ENCODE results near the gene POLA1.

The POLA1 gene

DNA sequence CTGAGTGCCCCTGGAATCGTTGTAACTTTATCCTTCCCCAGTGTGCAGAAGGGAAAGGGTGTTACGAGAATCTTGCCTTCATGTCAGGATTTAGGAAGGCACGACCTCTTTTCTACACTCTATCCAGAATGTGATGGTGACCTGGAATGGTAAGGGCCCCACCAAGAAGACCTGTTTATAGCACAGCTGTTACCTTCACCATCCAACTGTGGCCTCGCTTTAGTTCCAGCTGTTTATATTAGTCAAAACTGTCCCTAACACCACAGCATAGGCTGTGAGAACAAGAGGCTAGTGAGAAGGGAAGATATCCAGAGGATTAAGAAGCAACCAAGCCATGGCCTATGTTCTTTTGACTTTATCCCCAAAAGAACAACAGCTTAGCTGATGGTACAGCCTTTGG, 294.0 kb downstream of the POLA1 start:
- no peak for DNase-seq

DNA sequence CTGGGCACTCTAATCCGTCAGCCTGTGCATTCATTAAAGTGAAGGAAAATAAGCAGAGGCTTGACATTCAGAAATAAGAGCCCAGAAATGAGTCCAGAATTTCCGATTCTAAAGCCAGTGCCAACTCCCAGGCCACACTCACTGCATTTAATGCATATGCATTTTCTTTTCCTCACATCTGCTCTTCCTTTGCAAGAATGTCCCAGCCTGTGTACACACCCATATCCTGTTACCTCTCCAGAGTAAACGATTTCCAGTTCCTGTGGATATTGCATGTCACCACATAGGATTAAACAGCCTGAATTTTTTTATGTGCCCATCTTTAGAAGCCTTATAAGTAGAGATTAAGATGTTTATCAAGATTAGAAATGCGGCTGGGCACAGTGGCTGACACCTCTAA, 294.6 kb downstream of the POLA1 start:
- no peak for DNase-seq

DNA sequence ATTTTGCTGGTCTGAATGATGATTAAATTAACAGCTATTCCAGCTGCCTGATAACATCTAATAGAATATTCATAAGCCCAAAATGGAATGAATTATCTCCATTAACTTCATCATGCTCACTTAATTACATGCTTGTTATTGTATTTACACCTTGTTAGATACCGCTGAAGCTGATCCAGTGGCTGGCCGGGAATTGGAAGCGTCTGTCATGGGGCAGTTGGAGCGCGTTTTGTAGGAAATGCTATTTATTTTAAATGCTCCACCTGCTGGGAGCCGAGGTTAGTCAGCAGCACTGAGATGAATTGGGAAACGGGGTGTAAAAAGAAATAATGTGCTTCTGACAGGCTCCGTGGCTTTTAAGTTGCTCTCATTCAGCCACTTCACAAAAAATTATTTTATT, 296.8 kb downstream of the POLA1 start:
- DNase-seq = no peak

DNA sequence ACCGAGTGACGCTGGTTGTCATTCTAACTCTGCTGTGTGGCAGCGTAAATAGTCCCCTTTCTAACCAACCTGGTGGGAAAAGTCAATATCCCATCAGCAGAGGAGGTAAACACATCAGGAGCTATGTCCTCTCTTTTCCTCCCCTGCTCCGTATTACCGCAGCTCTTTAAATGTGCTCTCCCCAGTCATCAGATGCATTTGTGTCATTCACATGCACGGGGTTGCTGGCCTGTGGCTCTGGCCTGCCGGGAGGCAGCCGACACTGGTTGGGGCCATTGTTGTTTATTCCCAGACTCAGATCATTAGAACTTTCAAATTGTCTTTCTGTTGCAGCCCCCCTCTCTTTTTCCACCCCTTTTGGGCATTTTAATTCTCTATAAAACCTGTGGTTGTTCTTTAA, 300.2 kb downstream of the POLA1 start:
- no peak for DNase-seq

DNA sequence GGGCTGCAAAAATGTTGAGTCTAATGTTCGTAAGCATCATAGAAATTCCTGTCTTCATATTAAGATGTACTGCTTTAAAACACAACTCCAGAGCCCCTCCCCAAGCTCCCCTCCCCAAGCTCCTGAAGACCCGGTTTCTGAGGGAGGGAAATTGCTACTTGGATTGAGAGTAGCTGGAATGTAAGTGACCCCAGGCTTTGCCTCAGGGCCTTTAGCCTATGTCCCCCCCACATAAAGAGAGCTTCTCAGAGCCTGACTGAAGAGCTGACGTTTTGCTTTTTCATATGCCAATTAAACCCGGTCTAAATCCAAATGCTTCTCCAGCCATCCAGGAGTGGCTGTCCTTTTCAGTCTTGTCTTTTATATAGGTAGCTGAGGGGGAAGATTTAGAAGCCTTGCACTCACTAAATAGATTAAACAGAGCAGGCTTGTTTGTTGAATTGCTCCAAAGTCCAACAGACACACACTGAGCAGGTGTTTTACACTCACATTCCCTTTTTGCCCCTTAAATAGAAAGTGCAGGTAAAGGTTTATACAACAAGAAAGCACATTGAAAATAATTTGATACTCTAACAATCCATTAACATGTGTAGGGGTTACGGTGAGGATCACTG, 302.5 kb downstream of the POLA1 start:
- DNase-seq = no peak

DNA sequence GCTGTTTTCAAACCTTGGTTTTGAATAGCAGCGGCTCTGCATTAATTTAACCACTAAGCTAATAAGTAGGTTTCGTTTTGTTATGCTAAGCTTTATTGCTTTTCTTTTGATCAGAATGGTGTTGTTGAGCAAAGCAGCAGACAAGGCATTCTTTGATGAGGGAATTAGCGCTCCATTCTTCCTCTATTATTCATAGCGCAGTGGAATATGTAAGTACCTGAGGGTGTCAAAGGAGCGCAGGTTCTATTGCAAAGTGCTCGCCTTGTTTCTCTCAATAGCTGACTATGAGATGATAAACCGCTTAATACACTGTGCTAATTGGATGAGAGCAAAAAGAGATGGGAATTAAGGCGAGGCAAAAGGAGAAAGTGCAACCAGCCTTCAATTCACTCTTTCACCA, 305.8 kb downstream of the POLA1 start:
- DNase-seq = no peak

DNA sequence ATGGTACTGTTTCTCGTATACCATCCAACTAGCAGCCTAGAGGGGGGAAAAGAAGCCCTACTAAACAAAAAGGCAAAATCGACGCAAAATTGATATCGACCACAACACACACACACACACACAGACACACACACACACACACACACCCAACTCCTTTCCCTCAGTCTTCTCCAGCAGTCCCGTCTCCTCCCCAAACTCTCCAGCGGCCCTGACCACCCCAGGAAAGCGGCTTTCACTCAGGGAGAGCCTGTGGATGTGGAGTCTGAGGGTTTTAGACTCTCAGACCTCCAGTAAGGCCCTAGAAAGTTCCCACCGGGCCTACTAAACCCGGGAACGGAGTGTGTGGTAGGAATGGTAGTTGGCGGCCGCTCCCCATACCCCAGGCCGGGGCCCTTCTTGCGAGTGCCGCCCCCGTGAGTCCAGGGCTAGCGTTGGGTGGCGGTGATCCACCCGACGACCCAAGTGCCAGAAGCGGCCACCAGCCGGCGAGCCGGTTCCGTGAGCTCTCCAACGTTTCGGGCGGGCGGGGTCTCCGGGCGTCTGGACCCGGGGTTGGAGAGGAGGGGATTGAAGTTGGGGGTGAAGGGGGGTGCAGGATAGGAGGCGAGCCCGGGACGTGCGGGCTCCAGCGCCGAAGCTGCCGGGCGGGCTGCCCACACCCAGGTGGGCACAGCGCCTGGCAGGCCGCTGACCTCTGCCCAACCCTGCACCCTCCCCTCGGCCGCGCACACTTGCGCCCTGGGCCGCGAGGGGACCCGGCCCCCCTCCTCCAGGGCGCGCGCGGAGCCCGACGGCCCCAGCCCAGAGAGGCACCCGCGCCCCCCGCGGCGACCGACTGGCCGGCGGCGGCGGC, 308.3 kb downstream of the POLA1 start:
- DNase-seq = no peak

DNA sequence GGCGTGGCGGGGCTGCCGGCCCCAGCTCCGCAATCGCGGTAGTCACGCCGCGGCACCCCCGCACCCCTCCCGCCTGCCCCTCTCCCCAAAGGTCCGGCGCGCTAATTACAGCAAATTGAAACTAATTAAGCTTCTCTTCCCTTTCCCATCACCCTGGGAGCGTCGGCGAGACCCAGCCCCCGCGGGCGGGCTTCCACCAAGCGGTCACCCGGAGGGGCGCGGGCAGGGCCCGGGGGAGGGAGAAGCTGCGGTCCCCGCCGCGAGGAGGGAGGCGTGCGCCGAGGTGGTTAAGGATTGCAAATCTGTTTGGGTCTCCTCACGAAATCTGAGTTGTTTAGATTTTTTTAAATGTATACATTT, 308.9 kb downstream of the POLA1 start:
- DNase-seq = no peak

DNA sequence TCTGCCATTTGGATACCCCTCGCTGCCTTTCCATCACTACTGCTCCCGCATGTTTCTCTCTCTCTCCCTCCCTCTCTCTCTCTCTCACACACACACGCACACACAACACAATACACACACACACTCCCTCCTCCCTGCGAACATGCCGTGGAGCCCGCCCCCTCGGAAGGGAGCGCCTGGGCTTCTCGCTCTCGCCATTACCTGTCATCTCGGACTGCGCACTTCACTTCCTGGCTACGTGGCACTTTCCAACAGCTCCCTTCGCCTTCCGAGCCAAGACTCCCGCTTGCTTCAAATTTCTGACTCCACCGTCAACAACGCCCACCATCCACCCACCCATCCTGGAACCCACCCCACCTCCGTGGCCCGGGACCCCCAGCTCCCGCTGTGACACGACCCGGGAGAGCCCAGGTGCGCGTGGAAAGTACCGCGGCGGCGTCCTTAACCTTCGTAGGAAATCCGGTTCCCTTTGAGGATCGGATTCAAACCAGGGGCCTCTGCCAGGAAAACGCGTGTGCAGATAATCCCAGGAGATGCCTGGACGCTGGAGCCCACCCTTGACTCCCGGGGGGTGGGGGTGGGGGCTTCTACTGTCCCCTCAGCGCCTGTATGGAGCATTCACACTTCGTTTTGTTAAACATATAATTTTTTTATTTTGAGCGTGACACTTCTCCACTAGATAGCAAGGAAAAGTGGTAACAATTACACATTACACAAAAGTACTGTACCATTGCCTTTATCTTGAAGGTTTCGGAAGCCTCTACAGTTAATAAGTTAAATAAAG, 309.5 kb downstream of the POLA1 start:
- DNase-seq = no peak

DNA sequence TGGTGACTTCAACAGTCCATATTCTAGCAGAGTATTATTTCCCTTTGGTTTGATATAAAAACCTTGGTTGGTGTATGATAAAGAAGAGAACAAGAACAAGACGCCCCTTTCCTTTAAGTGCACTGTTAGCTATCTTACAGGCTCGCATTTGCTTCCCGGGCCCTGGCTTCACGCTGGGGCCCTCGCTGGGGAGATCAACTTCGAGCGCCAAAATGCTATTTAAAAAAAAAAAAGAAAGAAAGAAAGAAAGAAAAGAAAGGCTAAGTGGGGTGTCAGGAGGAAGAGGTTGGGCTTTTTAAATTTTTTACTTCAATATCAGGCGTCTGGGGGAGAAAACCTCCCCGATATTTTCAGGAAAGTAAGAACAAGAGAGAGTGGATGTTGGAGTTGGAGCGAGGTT, 310.3 kb downstream of the POLA1 start:
- no peak for DNase-seq

DNA sequence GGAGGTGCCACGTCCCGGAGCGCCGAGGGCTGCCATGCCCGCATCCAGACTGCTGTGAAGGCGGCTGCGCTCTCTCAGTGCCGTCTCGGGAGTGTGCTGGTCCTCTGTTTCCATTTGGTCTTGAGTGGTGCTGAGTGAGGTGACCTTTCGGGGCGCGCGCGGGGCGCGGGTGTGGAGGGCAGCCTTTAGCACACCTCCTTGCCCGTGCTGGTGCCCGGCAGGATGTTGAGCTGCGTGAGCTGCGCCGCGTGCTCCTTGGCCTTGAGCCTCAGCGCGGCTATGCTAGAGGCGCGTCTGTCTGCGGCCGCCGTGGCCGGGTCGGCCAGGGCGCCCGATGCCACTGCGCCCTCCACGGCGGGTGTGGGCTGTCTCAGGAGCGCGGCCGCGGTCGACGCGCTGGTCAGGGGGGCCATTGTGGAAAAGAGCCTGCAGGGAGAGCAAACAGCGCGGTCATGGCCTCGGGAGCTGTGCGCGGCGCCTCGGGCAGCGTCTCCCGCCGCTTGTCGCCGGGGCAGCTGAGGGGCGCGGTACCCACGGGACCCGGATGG, 310.8 kb downstream of the POLA1 start:
- no peak for DNase-seq

DNA sequence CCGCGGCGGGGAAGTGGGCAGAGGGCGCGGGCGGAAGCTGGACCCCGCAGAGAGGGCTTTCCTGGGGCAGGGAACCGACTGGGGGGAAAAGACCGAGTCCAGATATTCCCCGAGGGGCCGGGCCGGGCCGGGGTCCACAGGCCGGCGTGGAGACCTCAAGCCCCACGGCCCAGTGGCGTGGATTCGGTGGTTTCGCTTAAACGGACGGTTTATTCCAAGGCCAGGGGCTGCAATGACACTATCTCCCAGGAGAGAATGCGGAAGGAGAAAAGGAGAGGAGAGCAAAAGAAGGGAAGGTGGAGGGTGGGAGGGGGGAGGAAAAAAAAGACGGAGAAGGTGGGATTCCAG, 311.3 kb downstream of the POLA1 start:
- no peak for DNase-seq

DNA sequence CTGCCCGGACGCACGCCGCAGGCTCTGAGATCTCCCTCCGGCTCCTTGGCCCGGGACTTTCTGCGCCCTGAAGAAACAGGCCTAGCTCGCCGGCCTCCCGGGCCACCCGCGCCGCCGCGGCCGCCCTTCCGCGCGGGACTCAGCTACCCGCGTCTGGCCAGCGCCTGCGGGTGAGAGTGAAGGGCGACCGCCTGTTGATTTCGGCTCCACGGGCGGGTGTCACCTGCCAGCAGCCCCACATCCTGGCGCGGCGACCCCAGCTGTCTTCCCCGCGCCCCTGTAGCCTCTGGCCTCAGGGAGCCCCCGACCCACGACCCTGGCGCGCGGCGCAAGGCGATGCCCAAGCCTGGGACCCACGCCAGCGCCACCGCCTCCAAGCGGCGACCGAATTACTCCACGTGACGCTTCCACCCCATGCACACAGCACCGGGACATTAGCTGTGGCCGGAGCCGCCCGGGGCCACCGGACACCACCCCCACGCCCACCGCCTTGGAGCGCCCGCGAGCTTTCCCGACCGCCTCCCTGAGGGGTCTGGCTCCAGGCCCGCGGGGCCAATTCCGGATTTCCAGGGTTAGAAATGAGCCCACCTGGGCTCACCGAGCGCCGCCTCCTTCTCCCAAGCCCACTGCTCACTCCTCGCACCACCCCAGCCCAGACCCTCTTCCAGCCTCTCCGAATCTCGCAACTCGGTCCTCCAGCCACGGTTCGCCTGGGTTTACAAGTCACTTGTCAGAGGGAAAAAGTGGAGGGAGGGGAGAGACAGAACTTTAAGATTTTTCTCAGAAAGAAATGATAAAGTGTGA, 311.9 kb downstream of the POLA1 start:
- no peak for DNase-seq

DNA sequence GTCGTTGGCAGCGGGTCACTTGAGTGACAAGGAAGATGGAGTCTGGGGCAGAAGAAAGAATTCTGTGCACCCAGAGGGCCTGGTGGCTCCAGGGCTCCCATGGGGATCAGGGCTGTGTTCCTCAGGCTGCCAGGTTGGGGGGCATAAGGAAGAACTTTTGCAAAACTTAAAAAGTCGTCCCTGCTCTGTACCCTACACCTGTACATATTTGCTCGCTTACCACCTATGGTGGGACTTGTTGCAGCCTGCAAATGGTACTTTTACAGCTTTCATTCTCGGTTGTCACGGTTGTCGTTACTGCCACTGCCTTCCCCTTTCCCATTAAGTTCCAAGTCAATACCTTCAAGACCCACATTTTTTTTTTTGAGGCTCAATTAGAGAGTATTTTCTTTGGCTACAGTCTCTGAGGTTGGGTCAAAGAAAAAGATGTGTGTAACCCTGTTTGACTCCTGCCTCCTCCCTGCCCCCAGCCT, 312.9 kb downstream of the POLA1 start:
- DNase-seq = no peak

DNA sequence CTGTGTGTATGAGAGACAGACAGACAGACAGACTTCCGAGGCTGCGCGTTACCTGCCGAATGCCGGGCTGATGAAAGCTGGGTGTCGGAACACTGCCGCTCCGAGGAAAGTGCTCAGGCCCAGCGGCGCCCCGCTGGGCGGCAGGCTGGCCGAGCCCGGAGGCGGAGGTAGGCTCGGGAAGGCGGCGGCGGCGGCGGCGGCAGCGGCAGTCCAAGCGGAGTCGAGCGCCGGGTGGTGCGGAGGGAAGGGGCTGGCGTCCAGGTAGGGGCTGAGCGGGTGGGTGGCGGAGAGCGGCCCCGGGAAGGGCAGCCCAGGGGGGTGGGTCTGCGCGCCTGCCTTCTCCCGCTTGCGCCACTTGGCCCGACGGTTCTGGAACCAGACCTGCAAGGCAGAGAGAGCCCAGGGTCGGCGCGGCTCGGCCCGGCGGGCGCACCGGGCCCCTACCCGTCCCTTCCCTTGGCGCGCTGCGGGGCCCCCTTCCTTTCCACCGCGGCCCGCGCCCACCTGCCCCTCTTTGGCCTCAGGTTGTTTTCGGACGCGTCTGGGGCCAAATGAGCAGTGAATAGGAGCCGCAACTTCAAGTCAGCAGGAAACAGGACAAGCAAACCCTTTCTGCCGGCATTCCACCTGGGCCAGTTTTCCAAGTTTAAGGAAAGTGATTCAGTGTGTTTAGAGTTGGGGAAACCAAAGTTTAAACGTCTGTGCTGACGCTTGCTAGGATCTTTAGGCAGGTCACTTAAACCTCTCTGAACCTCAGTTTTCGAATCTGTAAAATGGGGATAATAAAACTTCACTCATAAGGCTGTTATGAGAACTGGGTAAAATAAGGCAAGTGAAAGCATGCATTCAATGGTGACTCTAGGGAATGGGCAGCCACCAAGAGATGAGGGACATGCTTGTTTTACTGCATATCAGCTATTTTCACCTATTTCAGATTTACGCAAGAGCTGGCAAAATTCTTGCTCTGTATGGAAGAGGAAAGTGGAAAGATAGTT, 313.6 kb downstream of the POLA1 start:
- DNase-seq = no peak

DNA sequence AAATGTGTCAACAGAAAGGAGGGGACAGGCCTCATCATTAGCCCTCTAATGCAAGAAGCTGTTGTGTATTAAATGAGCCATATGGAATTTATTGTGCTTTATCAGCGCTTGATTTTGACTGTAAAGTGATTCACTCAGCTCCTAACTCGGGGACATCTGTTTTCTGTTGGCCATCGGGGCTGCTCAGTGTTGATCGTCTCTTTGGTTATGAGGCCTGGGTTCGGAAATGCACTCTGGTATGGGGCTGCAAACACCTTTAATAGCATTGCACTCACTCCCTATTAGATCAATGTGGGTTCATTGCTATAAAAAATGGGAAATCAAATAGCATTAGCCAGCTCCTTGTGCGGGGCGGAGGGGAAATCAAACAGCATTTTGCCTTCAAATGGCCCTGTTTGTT, 315.7 kb downstream of the POLA1 start:
- no peak for DNase-seq

DNA sequence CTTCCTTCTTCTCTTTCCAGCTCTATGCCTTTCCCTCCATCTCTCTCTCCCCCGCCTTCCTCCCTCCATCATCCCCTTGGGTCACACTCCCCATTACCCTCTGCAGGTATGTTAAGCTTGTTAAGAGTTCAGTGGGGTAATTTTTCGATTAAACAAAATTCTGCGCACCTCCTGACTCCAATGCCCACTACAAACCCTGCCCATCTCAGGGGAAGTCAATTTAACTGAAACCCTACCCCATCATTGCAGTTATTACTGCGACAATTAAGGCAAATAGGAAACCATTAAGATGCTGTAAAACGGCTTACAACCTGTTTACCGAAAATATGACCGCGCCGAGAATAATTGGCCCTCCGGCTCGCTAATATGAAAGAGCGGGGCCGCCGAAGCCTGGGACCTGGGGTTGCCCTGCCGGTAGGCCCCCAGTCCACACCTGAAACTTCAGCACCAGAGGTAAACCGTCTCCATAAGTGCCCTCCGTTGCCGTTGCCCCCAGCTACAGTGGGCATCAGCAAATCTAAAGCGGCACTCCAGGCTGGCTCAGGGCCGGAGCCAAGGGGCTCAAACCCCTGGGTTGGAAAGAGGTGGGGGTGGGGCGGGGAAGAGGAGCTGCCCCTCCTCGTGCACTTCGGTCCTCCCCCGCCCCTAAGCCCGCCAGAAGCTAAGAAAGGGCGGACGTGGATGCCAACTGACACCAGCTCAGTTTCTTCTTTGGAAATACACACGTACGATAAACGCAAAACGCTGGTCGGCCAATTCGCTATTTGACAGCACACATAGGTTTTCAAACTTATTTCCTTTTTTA, 317.3 kb downstream of the POLA1 start:
- no peak for DNase-seq

DNA sequence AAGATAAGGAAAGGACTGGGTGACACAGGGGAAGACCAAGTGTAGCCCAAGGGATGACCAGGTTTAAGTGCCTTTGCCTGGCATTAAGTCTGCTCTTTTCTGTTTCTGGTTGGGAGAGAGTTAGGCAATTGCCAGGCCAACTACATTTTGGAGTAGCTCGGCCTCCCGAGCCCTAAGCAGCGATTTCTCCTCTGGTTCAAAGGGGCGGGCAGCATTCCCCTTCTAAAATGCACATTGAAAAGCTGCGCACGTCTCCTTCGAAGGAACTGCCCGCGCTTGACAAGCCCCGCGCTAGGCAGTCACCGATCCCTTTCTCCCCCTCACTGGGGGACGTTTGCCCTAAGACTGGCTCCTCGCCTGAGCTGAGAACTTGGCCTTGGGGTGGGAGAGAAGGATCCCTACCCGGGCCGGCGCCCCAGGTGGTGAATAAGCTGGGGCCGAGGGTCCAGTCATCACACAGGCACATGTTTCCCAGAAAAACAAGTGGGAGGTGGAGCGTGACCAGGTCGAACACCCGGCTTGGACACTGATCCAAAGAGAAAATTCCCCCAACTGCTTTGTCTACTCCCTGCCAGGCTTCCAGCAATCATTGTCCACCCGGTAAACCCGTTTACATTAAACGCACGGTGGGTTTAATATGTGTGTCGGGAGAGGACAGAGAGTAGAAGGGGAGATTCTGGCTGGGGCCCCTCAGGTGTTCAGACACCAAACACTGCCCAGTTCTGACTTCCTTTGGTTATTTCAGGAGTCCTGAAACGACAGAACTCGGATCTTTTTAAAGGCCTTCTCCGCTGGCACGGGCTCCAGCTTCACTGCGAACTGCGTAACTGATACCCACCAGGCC, 318.1 kb downstream of the POLA1 start:
- DNase-seq = no peak

DNA sequence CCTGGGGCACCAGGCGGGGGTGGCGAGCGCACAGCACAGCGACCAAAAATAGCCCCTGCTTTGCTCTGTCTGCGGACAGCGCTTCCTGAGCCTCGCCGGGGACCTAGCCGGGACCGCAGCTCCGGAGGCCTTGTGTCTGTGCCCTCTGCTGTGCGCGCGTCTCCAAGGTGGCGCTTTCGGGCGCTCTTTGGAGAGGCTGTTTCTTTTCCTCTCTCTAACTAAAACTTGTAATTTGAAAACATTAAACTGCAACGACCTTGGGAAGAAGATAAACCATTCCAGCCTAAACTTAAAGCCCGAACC, 318.7 kb downstream of the POLA1 start:
- no peak for DNase-seq

Data from DMS 273 treated with DMSO at 0.1 percent for 48 hours (cell line).